T-helper 2 cell (primary cell): ENCODE measurements around the gene NCOA5.

Experiments
- DNase-seq, 5 experiments: peaks; one replicate each; pipeline versions ENCODE4 v3.0.0 to v3.0.0-alpha.2; 2012 to 2022

Gene NCOA5

DNA sequence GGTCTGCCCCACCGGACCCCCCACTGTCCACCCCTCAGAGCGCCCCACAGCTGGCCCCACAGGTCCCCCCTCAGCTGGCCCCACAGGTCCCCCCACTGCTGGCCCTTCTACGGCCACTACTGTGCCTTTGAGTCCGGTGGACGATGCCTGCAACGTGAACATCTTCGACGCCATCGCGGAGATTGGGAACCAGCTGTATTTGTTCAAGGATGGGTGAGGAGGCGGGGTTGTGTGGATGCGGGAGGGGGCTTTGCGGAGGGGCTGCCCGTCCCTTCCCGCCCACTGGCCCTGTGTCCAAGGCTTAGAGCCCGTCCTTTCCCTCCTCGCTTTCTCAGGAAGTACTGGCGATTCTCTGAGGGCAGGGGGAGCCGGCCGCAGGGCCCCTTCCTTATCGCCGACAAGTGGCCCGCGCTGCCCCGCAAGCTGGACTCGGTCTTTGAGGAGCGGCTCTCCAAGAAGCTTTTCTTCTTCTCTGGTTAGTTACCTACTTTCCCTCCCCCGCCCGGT lies 76.4 kb downstream of the NCOA5 start:
- DNase-seq = no peak

DNA sequence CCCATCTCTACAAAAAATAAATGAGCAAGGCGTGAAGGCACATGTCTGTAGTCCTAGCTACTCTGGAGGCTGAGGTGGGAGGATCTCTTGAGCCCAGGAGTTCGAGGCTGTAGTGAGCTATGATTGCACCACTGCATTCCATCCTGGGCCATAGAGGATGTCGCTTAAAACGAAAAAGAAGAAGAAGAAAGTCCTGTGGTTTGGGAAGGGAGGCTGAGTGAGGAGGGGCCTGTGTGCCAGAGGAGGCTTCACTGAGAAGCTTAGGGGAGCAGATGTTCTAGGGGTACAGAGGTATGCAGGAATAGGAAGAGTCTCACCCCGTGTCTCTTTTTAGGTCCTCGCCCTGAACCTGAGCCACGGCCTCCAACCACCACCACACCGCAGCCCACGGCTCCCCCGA lies 76.8 kb downstream of the NCOA5 start:
- DNase-seq = no peak

DNA sequence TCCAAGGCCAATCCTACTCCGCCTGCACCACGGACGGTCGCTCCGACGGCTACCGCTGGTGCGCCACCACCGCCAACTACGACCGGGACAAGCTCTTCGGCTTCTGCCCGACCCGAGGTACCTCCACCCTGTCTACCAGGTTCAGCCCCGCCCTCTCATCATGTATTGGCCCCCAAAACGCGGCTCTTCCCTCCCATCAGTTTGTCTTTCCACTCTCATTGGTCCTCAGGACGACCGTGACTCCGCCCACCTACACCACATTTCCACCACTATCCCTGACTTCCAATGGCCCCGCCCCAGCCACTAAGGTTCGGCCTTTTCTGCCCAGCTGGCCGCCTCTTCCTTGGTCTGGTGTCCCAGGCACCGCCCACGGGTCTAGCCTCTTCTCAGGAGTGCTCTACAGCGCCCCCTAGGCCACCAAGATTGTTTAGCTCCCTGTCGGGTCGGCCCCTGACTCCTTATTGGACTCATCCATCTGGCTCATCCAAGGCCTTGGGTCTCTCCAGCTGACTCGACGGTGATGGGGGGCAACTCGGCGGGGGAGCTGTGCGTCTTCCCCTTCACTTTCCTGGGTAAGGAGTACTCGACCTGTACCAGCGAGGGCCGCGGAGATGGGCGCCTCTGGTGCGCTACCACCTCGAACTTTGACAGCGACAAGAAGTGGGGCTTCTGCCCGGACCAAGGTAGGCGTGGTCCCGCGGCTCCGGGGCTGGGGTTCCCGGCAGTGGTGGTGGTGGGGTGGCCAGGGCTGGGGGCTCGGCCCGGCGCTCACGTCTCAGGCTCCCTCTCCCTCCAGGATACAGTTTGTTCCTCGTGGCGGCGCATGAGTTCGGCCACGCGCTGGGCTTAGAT lies 77.9 kb downstream of the NCOA5 start:
- DNase-seq = peak in 1 of 5 experiments; percentile 51
